Measurements from ENCODE around the gene NR1H4. TPM values are rescaled to one million over a fixed set of nuclear protein-coding genes. Genes with fewer than 3 reads are reported as not detected.
A peak's percentile ranks its signal among the peaks of the same experiment; 100 is the strongest.

NR1H4 gene
- total RNA-seq, 1 experiment from 2014 or later: not detected

GRCh38 chr12:100545092-100545491, 71.4 kb downstream of the NR1H4 start:
- DNase-seq: no peak
- H3K9me3 Mint-ChIP-seq (ENCODE audit: unreplicated experiment): no peaks in the 10 kb centered on the region
- Histone ChIP-seq H3K36me3 (ENCODE audit: control insufficient read depth, insufficient read depth, low read length) (no peaks in the 10 kb centered on the region), H3K27me3 (replicated peaks; ENCODE audit: control insufficient read depth, insufficient read depth, low read length) (no peaks in the 10 kb centered on the region), H3K4me3 (ENCODE audit: low read depth, low read length) (no peak overlapping the region), H3K4me1 (no peaks in the 10 kb centered on the region), H3K9me3 (no peaks in the 10 kb centered on the region)
- TF ChIP-seq CTCF (IDR thresholded peaks at IDR 0.05; ENCODE audit: insufficient read depth in 1 of 2, low read depth in 1 of 2, low read length in 1 of 2, severe bottlenecking in 1 of 2, unreplicated experiment in 1 of 2): no peak
- ChIA-PET CTCF (no interaction called here), POLR2A (no interaction called here)
- BruUV-seq (replicated peaks): no TSS peak
- H3K36me3 Mint-ChIP-seq (ENCODE audit: insufficient read depth, unreplicated experiment): no peaks in the 10 kb centered on the region
- no peaks in the 10 kb centered on the region for H3K4me1 Mint-ChIP-seq (ENCODE audit: low read depth, unreplicated experiment)
- H3K27me3 Mint-ChIP-seq (ENCODE audit: insufficient read depth, unreplicated experiment): peaks cover 12% of the 10 kb centered on the region
- H3K27ac Mint-ChIP-seq (ENCODE audit: unreplicated experiment): no peak overlapping the region
- intact Hi-C loops (cut with micrococcal nuclease; ENCODE audit: unreplicated experiment): no loop called here
- no peak overlapping the region for H3K4me3 Mint-ChIP-seq (ENCODE audit: unreplicated experiment)

- H3K27me3 Mint-ChIP-seq (ENCODE audit: insufficient read depth, unreplicated experiment): peaks cover 3% of the 10 kb centered on the region
- ChIA-PET POLR2A (no interaction called here), CTCF (interaction anchor here (0.6 to 1.1 kb wide), 5 partner anchors 156 to 324 kb away, joined by 3 to 5 read pairs (median 3); no protein-coding TSS in a partner anchor)
- intact Hi-C loops (cut with micrococcal nuclease; ENCODE audit: unreplicated experiment): loop anchor here (1.0 kb wide), 4 partner anchors 162 to 744 kb away; no protein-coding TSS in a partner anchor
- H3K4me1 ChIP-seq: no peaks in the 10 kb centered on the region
- no TSS peak for BruUV-seq (replicated peaks)
- H3K9me3 ChIP-seq: no peaks in the 10 kb centered on the region
- no peak for TF ChIP-seq CTCF (IDR thresholded peaks at IDR 0.05; ENCODE audit: insufficient read depth in 1 of 2, low read depth in 1 of 2, low read length in 1 of 2, severe bottlenecking in 1 of 2, unreplicated experiment in 1 of 2)
- H3K9me3 Mint-ChIP-seq (ENCODE audit: unreplicated experiment): no peaks in the 10 kb centered on the region
- peak in 1 of 2 experiments; percentile 4 for DNase-seq
- H3K27me3 ChIP-seq (replicated peaks; ENCODE audit: control insufficient read depth, insufficient read depth, low read length): no peaks in the 10 kb centered on the region
- no peak overlapping the region for H3K4me3 ChIP-seq (ENCODE audit: low read depth, low read length)
- no peaks in the 10 kb centered on the region for H3K36me3 ChIP-seq (ENCODE audit: control insufficient read depth, insufficient read depth, low read length)
- H3K4me1 Mint-ChIP-seq (ENCODE audit: low read depth, unreplicated experiment): no peaks in the 10 kb centered on the region
- H3K27ac Mint-ChIP-seq (ENCODE audit: unreplicated experiment): no peak overlapping the region
- no peak overlapping the region for H3K4me3 Mint-ChIP-seq (ENCODE audit: unreplicated experiment)
- H3K36me3 Mint-ChIP-seq (ENCODE audit: insufficient read depth, unreplicated experiment): peaks cover 4% of the 10 kb centered on the region
These were observed 80.3 kb downstream of the NR1H4 start for GRCh38 chr12:100553936-100554335.

DNA sequence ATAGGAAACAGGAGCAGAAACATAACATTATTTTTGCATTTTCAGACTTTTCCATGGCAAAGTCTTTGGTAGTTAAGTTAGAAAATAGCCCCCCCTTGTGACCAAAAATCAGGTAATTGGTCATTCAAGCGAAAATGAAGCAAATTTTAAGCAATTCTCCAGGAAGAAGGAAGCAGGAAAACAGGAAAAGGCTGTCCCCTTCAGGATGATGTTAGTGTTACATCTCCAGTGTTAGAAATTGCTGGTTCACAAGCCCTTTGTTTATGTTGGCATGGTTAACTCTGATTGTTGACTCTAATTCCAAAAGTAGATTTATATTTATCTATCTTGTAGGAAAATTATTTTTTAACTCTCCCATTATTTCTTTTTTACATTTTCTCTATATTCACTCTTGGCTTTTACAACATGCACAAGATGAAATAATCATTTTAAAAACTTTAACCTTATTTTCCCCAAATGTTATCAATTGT, 81.0 kb downstream of the NR1H4 start:
- Mint-ChIP-seq H3K27ac (ENCODE audit: unreplicated experiment) (no peak overlapping the region), H3K4me1 (ENCODE audit: low read depth, unreplicated experiment) (no peaks in the 10 kb centered on the region), H3K9me3 (ENCODE audit: unreplicated experiment) (no peaks in the 10 kb centered on the region), H3K27me3 (ENCODE audit: insufficient read depth, unreplicated experiment) (peaks cover 2% of the 10 kb centered on the region), H3K4me3 (ENCODE audit: unreplicated experiment) (no peak overlapping the region), H3K36me3 (ENCODE audit: insufficient read depth, unreplicated experiment) (peaks cover 4% of the 10 kb centered on the region)
- no peaks in the 10 kb centered on the region for H3K27me3 ChIP-seq (replicated peaks; ENCODE audit: control insufficient read depth, insufficient read depth, low read length)
- H3K36me3 ChIP-seq (ENCODE audit: control insufficient read depth, insufficient read depth, low read length): no peaks in the 10 kb centered on the region
- peak; percentile 86 to 96 for TF ChIP-seq CTCF (IDR thresholded peaks at IDR 0.05; ENCODE audit: insufficient read depth in 1 of 2, low read depth in 1 of 2, low read length in 1 of 2, severe bottlenecking in 1 of 2, unreplicated experiment in 1 of 2)
- no TSS peak for BruUV-seq (replicated peaks)
- CTCF ChIA-PET: interaction anchor here (1.0 kb wide), 1 partner anchor 157 kb away, joined by 3 read pairs; no protein-coding TSS in a partner anchor
- H3K9me3 ChIP-seq: no peaks in the 10 kb centered on the region
- intact Hi-C loops (cut with micrococcal nuclease; ENCODE audit: unreplicated experiment): loop anchor here (1.0 kb wide), 4 partner anchors 162 to 744 kb away; no protein-coding TSS in a partner anchor
- POLR2A ChIA-PET: no interaction called here
- peak; percentile 40 to 83 for DNase-seq
- no peaks in the 10 kb centered on the region for H3K4me1 ChIP-seq
- no peak overlapping the region for H3K4me3 ChIP-seq (ENCODE audit: low read depth, low read length)

All from Caco-2 (cell line).